ENCODE results near the gene KLF1.
"Not testable (repeated sequence)": the region's sequence is repeated elsewhere in the genome, so short reads cannot be mapped to it uniquely, and the experiment has no call there.

KLF1 gene

DNA sequence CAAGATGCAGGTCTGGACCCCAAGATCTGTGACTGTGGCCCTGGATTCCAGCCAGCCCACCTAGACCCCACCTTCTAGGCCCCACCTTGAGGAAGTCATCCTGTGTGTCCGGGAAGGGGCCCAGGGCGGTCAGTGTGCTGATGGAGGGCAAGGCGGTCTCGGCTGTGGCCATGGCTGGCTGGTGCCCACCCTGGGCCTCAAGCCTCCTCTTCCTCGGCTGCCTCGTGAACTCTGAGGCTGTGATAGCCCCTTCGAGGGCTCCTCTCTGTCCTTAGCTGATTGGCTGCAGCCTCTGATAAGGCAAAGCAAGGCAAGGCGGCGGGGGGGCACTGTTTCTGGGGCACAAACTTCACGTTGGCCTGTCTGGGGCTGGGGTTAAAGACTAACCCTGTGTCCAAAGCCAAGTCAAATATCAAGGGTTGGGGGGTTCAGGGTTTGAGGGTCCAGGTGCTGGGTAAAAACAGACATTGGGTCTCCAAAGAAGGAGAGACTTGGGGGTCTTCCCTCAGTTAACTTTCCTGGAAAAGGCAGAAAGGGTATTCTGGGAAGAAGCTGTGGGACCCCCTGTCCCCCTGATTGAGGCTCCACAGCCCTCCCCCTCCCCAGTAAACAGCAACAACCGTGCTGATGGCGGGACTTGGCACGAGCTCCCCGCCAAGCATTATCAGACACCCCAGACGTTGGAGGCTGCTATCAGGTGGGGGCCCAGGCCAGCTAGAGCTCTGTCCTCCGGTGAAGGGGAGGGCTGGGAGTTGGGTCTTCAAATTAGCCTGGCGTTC lies at the start of gene KLF1:
Gene KLF1 (minus strand): TSS at position 233 of the 779 bp plus-strand sequence. CDS start 61 bp downstream, at position 172.
- DNase-seq = no peak

DNA sequence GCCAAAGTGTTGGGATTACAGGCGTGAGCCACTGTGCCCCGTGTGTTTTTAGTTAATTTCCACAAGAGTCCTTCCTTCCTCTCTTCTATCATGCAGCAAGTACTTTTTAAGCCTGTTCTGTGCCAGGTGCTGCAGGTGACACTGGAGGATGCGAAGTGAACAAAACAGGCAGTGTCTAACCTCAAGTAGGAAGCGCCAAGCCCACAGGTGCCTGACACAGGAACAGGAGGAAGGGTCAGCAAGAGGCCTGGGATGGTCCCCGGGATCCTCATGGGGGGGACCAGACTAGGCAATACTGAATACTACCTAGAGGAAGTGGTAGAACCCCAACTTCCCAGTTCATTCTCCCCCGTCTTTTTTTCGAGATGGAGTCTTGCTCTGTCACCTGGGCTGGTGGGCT lies 49.6 kb upstream of the KLF1 start:
- peak in 1 of 2 experiments; percentile 29 for DNase-seq

DNA sequence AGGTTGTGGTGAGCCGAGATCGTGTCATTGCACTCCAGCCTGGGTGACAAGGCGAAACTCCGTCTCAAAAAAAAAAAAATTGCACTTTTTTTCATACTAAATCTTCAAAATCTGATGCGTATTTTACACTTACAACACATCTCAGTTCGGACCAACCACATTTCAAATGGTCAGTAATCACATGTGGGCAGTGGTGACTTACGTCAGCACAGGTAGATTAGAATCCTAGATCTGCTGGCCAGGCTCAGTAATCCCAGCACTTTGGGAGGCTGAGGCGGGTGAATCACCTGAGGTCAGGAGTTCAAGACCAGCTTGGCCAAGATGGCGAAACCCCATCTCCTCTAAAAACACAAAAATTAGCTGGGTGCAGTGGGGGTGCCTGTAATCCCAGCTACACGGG lies 48.1 kb upstream of the KLF1 start:
- DNase-seq = no peak

DNA sequence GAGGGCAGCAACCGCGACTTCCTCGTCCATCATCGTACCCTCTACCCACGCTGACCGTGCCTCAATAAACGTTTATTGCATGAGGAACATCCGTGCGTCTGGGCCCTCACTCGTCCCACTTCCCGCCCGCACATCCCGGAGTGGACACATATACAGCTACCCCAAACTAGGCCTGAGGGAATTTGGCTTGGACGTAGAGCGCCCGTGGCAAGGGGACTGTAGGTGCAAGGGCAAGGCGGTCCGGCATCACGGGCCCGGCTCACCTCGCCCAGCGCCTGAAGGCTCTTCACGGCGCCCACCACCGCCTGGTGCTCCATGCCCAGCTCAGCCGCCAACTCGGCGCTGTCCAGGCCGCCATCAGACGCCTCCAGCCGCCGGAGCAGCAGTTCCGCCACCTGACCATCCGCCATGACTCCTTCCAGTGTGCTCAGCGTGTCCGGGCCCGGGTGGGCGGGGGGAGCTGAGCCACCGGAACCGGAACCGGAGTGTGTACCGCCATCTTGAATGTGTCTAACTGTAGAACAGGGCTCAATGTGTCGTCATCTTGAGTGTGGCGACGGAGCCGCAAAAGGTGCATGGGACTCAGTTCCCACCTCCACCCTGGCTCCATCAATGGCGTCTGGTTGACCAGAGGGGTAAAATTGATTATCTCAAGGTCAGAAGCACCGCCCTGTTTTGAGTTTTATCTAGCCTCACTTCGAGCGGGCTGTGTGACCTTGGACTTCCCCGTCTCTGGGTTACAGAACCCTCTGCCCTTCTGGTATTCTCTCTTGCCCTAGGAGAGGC lies 46.5 kb upstream of the KLF1 start, which contains the start of gene FARSA:
Gene FARSA (minus strand): TSS at position 425 of the 786 bp plus-strand sequence. CDS start 15 bp downstream, at position 410.
- peak; percentile 88 to 89 for DNase-seq

DNA sequence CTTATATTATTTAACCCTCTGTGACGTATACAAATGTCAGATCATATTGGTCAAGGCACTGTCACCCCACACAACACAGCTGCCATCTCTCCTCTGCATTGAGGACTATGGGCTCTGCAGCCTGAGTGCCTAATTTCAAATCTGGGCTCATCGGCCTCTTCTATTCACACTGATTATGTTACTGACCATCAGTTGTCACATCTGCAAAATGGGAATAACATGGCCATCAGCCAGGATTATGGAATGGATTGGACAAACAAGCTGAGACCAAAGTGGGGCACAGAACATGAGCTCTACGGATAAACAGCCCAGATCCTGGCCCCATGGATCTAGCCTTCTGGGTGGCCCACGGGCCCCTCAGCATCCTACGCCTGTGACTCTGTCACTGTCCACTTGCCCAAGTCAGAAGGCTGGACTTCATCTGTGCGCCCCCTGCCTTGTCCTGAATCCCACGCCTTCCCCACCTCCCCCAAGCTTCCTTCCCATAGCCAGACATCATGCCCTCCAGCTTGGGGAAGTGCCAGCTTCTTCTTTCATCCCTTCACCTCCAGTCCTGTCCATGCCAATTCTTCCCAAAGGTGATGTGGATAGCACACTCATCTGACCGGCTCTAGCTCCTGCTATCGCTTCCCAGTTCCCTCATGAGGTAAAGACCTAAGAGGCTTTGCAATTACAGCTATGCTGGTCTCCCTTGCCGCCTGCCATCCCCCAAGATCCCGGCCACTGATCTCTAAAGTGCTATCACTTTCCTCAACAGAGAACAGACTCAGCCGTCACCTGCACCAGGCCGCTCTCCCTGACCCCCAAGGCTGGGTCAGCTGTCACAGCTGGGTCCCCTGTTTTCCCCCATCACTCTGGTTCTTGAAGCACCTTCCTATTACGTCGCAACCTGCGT lies 45.6 kb upstream of the KLF1 start:
- DNase-seq = peak in 1 of 2 experiments; percentile 26

DNA sequence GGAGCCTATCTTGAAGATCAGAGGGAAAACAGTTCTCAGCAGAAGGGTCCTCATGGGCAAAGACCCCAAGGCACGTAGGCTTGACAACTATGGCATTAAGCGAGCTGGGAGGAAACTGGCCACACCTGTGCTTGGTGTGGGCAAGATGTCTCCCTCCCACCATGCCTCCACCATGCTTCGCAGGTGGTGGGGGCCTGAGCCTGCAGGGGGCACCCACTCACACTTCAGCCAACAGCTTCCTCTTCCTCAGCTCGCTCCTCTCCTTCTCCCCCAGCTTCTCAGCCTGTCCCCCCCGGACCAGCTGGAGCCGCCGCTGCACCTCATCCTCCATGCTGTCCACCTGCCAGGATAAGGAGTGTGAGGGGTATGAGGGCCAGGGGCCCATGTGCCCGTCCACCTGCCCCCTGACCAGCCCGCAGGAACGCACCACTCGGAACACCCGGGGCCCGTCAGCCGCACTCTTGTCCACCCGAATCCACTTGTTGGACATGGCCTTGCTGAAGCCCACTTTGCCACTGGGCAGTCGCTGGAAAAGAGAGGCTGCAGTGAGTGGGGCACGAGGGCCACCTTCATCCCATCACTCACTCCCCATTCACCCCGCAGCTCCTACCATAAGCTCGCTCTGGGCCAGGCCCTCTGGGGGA lies 43.1 kb upstream of the KLF1 start:
- peak; percentile 21 to 46 for DNase-seq

DNA sequence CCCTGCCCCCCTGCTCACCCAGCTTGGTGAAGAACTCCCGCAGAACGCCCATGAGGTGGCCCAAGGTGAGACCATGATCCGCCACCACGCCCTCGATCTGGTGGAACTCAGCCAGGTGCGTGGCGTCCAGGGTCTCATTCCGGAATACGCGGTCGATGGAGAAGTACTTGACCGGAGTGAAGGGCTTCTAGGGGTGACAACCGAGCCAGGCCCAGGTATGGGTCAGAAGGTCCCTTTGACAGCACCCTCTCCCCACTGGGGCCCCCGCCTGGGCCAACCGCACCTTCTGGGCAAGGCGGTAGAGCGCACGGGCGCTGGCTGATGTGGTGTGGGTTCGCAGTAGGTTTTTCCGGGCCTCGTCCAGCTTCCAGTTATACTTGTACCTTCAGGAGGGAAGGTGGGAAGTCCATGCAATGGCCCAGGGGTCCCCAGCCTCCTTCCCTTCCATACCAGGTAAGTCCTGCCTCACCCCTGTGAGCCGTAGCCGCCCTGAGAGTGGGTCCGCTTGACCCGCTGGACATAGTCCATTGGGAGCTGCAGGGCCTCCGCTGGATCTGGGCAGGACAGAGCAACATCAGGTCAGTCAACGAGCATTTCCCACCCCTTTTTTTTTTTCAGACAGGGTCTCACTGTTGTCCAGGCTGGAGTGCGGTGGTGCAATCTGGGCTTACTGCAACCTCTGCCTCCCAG lies 37.8 kb upstream of the KLF1 start:
- no peak for DNase-seq

DNA sequence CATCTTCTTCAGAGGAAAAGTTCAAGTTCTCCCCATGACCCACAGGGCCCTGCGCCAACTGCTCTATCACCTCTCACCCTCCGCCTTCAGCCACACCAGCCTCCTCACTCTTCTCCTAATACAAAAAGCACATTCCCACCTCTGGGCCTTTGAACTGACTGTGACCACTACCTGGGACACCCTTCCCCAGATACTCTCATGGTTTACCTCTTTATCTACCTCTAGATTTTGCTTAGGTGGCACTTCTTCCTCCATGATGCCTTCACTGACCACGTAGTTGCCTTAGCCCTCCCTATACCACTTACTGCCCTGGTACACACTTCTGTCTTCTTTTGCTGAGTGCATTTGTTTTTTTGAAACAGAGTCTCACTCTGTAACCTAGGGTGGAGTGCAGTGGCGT lies 36.0 kb upstream of the KLF1 start:
- DNase-seq = no peak

DNA sequence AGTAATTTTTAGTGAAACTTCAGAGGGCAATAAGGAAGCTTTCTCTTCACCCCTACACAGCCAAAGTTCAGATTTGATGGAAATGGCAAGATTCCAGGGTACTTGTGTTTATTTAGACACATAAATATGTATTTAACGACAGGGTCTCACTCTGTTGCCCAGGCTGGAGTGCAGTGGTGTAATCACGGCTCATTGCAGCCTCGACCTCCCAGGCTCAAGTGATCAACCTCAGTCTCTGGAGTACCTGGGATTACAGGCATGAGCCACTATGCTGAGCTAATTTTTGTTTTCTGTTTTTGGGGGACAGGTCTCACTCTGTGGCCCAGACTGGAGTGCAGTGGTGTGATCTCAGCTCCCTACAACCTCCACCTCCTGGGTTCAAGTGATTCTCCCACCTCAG lies 34.0 kb upstream of the KLF1 start:
- no peak for DNase-seq

DNA sequence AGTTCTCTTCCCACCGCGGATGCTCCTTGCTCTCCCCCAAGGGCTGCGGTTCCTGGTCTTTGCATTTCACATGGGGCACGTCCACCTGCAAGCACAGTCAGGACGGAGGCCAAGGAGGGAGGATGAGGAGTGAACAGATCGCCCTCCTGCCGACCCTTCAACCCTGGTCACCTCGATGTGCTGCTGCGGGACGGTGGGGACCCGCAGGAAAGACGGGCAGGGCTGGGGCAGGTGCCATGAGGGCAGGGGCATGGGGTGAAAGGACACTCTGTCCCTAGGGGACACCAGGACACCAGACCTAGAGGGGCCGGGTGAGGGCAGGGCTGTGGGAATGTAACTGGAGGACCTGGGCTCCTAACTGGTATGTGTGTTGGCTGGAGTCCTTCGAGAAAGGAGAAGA lies 31.3 kb upstream of the KLF1 start:
- DNase-seq = no peak

DNA sequence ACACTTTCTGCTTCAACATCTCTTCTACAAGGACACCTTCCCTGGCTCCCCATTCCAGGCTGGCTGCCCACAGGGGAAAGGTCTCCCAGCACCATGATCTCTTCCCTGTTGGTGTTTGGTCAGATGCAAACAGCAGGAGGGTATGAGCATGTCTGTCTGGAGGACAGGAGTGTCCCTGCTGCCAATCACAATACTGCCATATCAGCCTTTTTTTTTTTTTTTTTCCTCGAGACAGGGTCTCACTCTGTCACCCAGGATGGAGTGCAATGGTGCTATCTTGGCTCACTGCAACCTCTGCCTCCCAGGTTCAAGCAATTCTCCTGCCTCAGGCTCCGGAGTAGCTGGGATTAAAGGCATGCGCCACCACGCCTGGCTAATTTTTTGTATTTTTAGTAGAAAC lies 28.9 kb upstream of the KLF1 start:
- DNase-seq = not testable (repeated sequence)

DNA sequence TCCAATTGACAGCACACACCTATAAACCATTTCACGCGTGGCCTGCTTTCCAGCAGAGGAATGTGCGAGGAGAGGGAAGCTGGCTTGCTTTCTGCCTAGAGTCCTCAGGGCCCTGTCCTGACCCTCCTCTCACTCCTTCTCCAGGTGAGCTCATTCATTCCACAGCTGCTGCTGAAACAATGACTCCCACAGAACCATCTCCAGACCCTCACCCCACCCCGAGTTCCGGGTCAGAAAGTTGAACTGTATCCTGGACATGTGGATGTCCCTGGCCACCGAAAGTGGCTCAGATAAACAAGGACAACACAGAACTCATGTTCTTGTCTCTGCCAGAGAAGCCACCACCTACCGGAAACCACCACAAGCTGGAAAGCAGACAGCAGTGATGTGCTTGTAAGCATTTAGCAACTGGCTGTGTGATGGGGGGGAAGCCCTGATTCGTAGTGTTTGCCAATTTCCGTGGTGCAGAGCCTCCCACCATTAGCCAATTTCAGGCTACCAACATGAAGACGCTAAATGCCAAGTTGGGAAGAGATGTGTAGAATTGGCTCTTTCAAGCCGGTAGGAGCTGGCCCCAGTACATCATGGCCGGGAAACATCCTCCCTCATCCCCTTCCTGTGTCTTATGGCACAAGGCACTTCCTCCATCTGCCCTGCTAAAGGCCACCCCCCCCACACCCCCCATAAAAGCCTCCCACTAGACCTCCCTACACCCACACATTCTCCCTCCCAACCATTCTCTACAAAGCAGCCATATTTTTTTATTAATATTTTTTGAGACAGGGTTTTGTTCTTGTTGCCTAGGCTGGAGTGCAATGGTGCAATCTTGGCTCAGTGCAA lies 27.1 kb upstream of the KLF1 start:
- peak; percentile 97 to 98 for DNase-seq

DNA sequence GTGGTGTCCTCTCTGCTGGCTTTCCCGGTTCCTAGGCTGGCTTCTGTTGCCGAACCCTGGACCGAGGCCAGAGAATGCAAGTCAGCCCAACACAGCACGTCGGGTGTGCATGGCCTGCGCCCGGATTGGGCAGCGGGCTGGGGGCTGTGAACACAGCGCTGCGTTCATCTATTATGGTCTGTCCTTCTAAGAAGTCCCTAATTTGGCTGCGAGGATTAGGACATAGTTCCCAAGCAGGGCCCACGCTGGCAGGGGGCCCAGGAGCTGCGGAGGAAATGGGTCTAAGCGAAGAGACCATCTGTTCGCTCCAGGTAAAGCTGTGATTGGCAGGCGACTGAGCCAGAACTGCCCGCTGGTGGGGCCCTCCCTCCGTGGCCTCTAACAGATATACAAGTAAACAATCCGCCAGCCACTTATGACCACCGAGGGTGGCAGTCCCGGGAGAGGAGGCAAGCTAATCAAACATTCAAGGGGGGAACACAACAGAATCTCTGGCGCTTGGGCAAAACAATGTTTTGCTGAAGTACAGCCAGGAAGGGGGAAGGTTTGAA lies 26.1 kb upstream of the KLF1 start:
- peak; percentile 79 for DNase-seq

DNA sequence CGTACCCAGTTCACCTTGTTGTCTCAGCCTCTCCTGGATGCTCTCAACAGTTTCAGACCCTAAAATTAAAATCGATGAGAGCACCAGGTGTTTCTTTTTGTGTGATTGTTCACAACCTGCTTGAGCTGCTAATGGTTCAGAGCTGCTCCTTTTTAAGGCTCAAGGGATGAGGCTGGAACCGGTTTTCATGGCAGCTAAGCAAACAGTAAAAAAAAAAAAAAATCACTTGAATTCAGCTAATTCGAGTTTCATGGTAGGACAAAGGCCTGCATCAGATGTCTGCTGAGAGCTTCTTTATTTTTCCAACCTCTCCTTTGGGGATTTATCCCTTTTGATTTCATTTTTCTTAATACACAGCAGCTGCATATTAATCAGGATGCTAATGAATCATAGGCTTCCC lies 25.6 kb upstream of the KLF1 start:
- DNase-seq = no peak

DNA sequence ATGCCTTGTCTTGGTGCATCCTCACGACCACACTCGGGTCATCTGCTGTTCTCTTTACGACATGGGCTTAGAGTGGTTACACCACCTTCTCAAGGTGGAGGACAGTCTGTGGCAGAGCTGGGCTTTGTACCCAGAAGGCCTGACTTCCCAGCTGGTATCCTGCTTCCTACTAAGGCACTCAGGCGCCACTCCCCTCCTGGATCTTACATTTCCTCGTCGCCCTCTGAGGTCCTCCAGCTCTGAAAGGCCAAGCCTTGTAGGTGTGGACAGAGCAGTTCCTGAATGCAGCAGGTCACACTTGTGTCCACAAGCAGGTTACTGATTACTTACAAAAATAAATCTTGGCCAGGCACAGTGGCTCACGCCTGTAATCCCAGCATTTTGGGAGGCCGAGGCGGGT lies 20.2 kb upstream of the KLF1 start:
- DNase-seq = no peak

DNA sequence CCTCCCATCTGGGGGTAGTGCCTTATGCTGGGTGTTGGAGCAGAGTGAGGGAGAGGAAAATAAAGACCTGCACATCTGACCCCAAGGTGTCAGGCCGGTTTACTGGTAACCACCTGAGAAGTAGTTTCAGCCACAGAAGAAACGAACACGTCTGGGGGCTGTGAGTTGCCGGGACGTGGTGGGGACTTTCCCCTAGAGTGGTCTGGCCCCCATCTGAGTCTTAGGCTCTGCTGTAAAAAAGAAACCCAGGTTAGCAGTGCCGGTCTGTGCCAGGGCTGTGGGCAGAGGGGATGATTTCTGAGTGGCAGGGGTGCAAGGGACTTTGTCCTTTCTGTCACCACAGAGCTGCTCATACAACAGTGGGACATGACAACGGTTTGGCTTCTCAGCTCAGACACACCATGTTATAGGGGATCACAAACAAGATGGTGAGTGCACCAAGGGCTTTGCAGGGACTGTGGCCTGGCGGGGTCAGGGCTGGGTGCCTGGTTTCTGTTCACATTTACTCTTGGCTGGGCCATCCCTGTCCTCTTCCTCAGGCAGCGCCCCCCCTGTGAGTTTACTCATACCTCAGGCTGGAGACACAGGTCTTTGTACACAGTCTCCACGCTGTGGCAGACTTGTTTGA lies 13.0 kb upstream of the KLF1 start:
- DNase-seq = no peak

DNA sequence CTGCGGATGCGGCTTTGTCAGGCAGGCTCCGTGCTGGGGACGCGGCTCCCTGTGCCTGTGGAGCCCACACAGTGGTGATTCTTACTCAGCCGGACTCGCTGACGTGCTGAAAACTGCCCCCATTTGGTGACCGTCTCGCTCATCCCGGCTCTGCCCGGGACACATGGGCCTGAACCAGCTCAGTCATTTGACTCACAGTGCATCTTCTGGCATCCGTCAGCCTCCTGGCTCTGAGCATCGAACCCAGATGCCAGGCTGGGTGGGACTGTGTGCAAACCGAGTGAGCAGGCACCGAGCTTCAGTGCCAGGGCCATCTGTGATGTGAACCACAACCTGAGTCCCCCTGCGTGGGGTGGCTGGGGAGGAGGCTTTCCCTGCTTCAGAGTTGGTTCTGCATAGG lies 9.5 kb upstream of the KLF1 start:
- no peak for DNase-seq

DNA sequence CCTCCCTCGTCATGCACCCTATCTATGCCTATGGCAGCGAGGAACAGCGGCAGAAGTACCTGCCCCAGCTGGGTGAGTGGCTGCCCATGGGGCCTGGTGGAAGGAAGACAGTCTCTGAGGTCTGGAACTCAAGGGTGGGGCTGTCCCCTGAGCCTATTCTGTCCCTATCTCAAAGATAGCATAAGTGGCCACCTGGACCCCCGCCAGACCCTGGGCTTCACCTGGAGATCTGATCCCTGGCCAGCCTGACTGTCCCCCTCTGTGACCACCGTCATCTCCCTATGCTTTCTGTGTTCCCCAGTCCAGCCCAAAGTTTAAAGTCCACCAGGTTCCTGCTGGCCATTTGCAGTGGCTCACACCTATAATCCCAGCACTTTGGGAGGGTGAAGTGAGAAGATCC lies 6.6 kb upstream of the KLF1 start:
- no peak for DNase-seq

DNA sequence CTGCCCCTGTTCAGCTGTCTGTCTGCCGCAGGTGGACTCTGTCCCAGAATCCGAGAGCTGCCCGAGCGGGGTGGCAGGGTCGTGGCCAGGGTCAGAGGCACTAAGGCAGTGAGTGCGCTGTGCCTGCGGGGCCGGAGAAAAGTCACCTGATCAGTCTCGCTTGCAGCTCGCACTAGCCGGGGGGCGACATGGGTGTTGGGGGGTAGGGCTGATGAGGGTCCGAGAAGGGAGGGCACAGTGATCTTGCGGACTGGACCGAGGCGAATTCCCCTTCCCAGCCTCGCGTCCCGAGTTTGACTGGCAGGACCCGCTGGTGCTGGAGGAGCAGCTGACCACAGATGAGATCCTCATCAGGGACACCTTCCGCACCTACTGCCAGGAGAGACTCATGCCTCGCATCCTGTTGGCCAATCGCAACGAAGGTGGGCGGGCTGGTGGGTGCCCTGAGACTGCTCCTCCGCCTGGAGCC lies 4.6 kb upstream of the KLF1 start:
- DNase-seq = no peak

Measured in Kasumi-1 (cell line).